ENCODE data around the gene CLSTN1. TPM values are rescaled to one million over a fixed set of nuclear protein-coding genes. Genes with fewer than 3 reads are reported as not detected.
A peak's percentile ranks its signal among the peaks of the same experiment; 100 is the strongest.

Gene CLSTN1
- polyA plus RNA-seq, 1 of the 3 experiments (the other 2 are of a cell fraction) = 59.6 TPM

DNA sequence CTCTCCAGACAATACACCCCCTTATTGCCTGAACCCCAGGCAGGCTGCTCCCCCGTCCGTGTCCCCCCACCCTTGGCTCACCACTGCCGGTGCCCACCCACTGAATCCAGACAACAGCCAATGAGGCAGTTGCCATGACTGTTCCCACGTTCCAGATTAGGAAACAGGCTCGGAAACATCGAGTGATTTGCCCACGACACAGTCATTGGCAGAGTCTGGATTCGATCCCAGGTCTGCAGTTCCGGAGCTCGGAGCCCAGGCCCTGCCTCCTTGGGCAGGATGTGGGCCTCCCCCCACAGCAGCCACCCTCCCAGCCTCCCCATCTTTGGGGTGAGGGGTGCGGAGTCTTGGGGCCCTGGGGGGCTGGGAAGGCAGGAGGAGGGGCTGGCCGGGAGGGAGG is 20.3 kb upstream of the CLSTN1 start:
- Histone ChIP-seq H3K4me1 (ENCODE audit: control insufficient read depth in 1 of 2, insufficient read depth in 2 of 2, low read depth in 1 of 2, low read length in 1 of 2) (peaks cover 0 to 13% of the 10 kb centered on the region in 2 experiments; a peak in 1 of 4 replicates), H3K79me2 (ENCODE audit: insufficient read depth) (no peaks in the 10 kb centered on the region), H3K4me3 (ENCODE audit: low read depth in 2 of 2, low read length in 1 of 2) (no peak overlapping the region), H3K9me2 (no peaks in the 10 kb centered on the region), H3K27me3 (ENCODE audit: insufficient read depth) (no peaks in the 10 kb centered on the region), H3K9me3 (no peaks in the 10 kb centered on the region), H2AFZ (ENCODE audit: low read depth) (no peak overlapping the region), H3K9ac (no peak overlapping the region), H3K36me3 (replicated peaks in 1 of 2; ENCODE audit: control insufficient read depth in 1 of 2, insufficient read depth in 2 of 2, low read length in 1 of 2) (no peaks in the 10 kb centered on the region), H3K27ac (ENCODE audit: low read depth in 2 of 2, low read length in 1 of 2) (no peak overlapping the region), H3F3A (replicated peaks; ENCODE audit: insufficient read depth) (no peaks in the 10 kb centered on the region), H4K20me1 (ENCODE audit: insufficient read depth) (no peaks in the 10 kb centered on the region), H3K4me2 (no peak overlapping the region)
- CTCF ChIA-PET = interaction anchor here (0.6 to 1.4 kb wide), 4 partner anchors 17 to 59 kb away, joined by 3 to 6 read pairs (median 4); no protein-coding TSS in a partner anchor
- WGBS (ENCODE audit: low lambda C conversion rate) = 80% methylated on average over 11 of the region's 12 CpGs
- peak; percentile 23 for DNase-seq
- TF ChIP-seq, protein P1, sequence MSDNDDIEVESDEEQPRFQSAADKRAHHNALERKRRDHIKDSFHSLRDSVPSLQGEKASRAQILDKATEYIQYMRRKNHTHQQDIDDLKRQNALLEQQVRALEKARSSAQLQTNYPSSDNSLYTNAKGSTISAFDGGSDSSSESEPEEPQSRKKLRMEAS (IDR thresholded peaks at IDR 0.05; ENCODE audit: low read depth) = no peak
- TF ChIP-seq EZH2phosphoT487 (IDR thresholded peaks at IDR 0.05; ENCODE audit: borderline replicate concordance, low read depth) = no peak
- POLR2A ChIA-PET = no interaction called here

DNA sequence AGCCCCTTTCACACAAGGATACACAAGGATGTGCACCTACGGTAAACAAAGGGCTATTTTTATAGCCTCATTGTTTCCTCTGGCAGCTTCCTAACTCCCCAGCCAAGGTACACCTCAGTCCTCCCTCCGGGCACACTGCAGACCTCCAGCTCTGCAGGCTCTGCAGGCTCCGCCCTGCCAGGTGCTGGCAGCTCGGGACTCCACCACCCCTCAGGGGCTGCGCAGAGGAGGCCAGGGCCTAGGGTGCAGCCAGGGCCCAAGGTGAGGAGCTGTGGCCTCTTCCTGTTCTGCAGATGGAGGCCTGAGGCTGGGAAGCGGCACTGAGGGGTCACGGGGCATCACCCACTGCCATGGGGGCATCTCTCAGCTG is 19.8 kb upstream of the CLSTN1 start:
- no peaks in the 10 kb centered on the region for H3K9me3 ChIP-seq
- peaks cover 0 to 13% of the 10 kb centered on the region in 2 experiments; a peak in 1 of 4 replicates for H3K4me1 ChIP-seq (ENCODE audit: control insufficient read depth in 1 of 2, insufficient read depth in 2 of 2, low read depth in 1 of 2, low read length in 1 of 2)
- ChIA-PET CTCF (interaction anchor here (0.6 to 1.4 kb wide), 3 partner anchors 17 to 59 kb away, joined by 3 to 6 read pairs (median 4); no protein-coding TSS in a partner anchor), POLR2A (no interaction called here)
- H4K20me1 ChIP-seq (ENCODE audit: insufficient read depth) = no peaks in the 10 kb centered on the region
- H3K27me3 ChIP-seq (ENCODE audit: insufficient read depth) = no peaks in the 10 kb centered on the region
- no peak for TF ChIP-seq RCOR1 (IDR thresholded peaks at IDR 0.05; ENCODE audit: low read length)
- no peak for TF ChIP-seq POLR2AphosphoS5 (IDR thresholded peaks at IDR 0.05; ENCODE audit: low read depth, low read length)
- TF ChIP-seq FOXM1 (IDR thresholded peaks at IDR 0.05; ENCODE audit: low read depth) = no peak
- TF ChIP-seq, protein P2, sequence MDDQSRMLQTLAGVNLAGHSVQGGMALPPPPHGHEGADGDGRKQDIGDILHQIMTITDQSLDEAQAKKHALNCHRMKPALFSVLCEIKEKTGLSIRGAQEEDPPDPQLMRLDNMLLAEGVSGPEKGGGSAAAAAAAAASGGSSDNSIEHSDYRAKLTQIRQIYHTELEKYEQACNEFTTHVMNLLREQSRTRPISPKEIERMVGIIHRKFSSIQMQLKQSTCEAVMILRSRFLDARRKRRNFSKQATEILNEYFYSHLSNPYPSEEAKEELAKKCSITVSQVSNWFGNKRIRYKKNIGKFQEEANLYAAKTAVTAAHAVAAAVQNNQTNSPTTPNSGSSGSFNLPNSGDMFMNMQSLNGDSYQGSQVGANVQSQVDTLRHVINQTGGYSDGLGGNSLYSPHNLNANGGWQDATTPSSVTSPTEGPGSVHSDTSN (IDR thresholded peaks at IDR 0.05) = no peak
- no peak for TF ChIP-seq YY1 (IDR thresholded peaks at IDR 0.05; ENCODE audit: low read depth)
- TF ChIP-seq RXRA (IDR thresholded peaks at IDR 0.05; ENCODE audit: borderline replicate concordance, low read depth) = no peak
- TF ChIP-seq MEF2A (IDR thresholded peaks at IDR 0.05; ENCODE audit: borderline replicate concordance, low read depth) = no peak
- TF ChIP-seq CHD2 (IDR thresholded peaks at IDR 0.05; ENCODE audit: low read length, partially characterized antibody) = no peak
- no peak for TF ChIP-seq NFIC (IDR thresholded peaks at IDR 0.05; ENCODE audit: borderline replicate concordance)
- H3K27ac ChIP-seq (ENCODE audit: low read depth in 2 of 2, low read length in 1 of 2) = no peak overlapping the region
- H2AFZ ChIP-seq (ENCODE audit: low read depth) = no peak overlapping the region
- H3K36me3 ChIP-seq (replicated peaks in 1 of 2; ENCODE audit: control insufficient read depth in 1 of 2, insufficient read depth in 2 of 2, low read length in 1 of 2) = no peaks in the 10 kb centered on the region
- DNase-seq = peak; percentile 41
- H3F3A ChIP-seq (replicated peaks; ENCODE audit: insufficient read depth) = no peaks in the 10 kb centered on the region
- no peaks in the 10 kb centered on the region for H3K79me2 ChIP-seq (ENCODE audit: insufficient read depth)
- 81% methylated on average over 7 of the region's 7 CpGs for WGBS (ENCODE audit: low lambda C conversion rate)
- no peak overlapping the region for H3K9ac ChIP-seq
- H3K4me2 ChIP-seq = no peak overlapping the region
- H3K9me2 ChIP-seq = no peaks in the 10 kb centered on the region
- no peak overlapping the region for H3K4me3 ChIP-seq (ENCODE audit: low read depth in 2 of 2, low read length in 1 of 2)

All from SK-N-SH (cell line).